KOPT-K1 (cell line): ENCODE measurements around the gene BRINP1.

ENCODE experiments used
- H3K27ac ChIP-seq: fragments of 200-600 bp; sonication (generic); 2 replicates; pipeline ENCODE4 v1.5.1; 2016; ENCODE audit warnings: antibody characterized with exemption, mild to moderate bottlenecking, low read depth, low read length; ENCODE audit not compliant: poor library complexity, severe bottlenecking
- H3K36me3 ChIP-seq: fragments of 200-600 bp; sonication (generic); 2 replicates; pipeline ENCODE4 v1.5.1; 2017; ENCODE audit warnings: antibody characterized with exemption, mild to moderate bottlenecking, low read length, moderate library complexity; ENCODE audit not compliant: insufficient read depth
- H3K9me3 ChIP-seq: fragments of 200-600 bp; sonication (generic); 2 replicates; pipeline ENCODE4 v1.5.1; 2017; ENCODE audit warnings: antibody characterized with exemption, low read length, mild to moderate bottlenecking; ENCODE audit not compliant: insufficient read depth, poor library complexity, severe bottlenecking

Gene BRINP1

GRCh38 chr9:119368681-119369581 is at the start of gene BRINP1:
Gene BRINP1, minus strand, starts transcription at chr9:119369435. Its CDS starts 56,080 bp downstream, at chr9:119313355.
- no peaks in the 10 kb centered on the region for H3K36me3 ChIP-seq
- no peak within 1 kb of the TSS for H3K27ac ChIP-seq
- H3K9me3 ChIP-seq: no peaks in the 10 kb centered on the region

- Histone ChIP-seq H3K9me3 (no peaks in the 10 kb centered on the region), H3K36me3 (no peaks in the 10 kb centered on the region), H3K27ac (no peak overlapping the region)
Measured at GRCh38 chr9:119418721-119419120, 49.5 kb upstream of the BRINP1 start.

GRCh38 chr9:119416793-119417192 is 47.6 kb upstream of the BRINP1 start:
- no peaks in the 10 kb centered on the region for H3K36me3 ChIP-seq
- H3K27ac ChIP-seq: no peak overlapping the region
- H3K9me3 ChIP-seq: no peaks in the 10 kb centered on the region

GRCh38 chr9:119412399-119412798 is 43.2 kb upstream of the BRINP1 start:
- Histone ChIP-seq H3K9me3 (no peaks in the 10 kb centered on the region), H3K36me3 (no peaks in the 10 kb centered on the region), H3K27ac (no peak overlapping the region)

GRCh38 chr9:119409552-119409951 is 40.3 kb upstream of the BRINP1 start:
- Histone ChIP-seq H3K36me3 (no peaks in the 10 kb centered on the region), H3K9me3 (no peaks in the 10 kb centered on the region), H3K27ac (no peak overlapping the region)

- no peak overlapping the region for H3K27ac ChIP-seq
- no peaks in the 10 kb centered on the region for H3K9me3 ChIP-seq
- no peaks in the 10 kb centered on the region for H3K36me3 ChIP-seq
Measured at GRCh38 chr9:119400606-119401005, 31.4 kb upstream of the BRINP1 start.

GRCh38 chr9:119398350-119398749 is 29.1 kb upstream of the BRINP1 start:
- Histone ChIP-seq H3K9me3 (no peaks in the 10 kb centered on the region), H3K36me3 (no peaks in the 10 kb centered on the region), H3K27ac (no peak overlapping the region)

- H3K36me3 ChIP-seq: no peaks in the 10 kb centered on the region
- no peak overlapping the region for H3K27ac ChIP-seq
- no peaks in the 10 kb centered on the region for H3K9me3 ChIP-seq
Measured at GRCh38 chr9:119391878-119392277, 22.6 kb upstream of the BRINP1 start.

- Histone ChIP-seq H3K36me3 (no peaks in the 10 kb centered on the region), H3K9me3 (no peaks in the 10 kb centered on the region), H3K27ac (no peak overlapping the region)
Measured at GRCh38 chr9:119375892-119376291, 6.7 kb upstream of the BRINP1 start.

- no peaks in the 10 kb centered on the region for H3K9me3 ChIP-seq
- H3K36me3 ChIP-seq: no peaks in the 10 kb centered on the region
- H3K27ac ChIP-seq: no peak overlapping the region
Measured at GRCh38 chr9:119372951-119373350, 3.7 kb upstream of the BRINP1 start.

GRCh38 chr9:119370816-119371215 is 1.6 kb upstream of the BRINP1 start:
- no peak overlapping the region for H3K27ac ChIP-seq
- H3K9me3 ChIP-seq: no peaks in the 10 kb centered on the region
- H3K36me3 ChIP-seq: no peaks in the 10 kb centered on the region

- H3K9me3 ChIP-seq: no peaks in the 10 kb centered on the region
- H3K27ac ChIP-seq: no peak overlapping the region
- H3K36me3 ChIP-seq: no peaks in the 10 kb centered on the region
Measured at GRCh38 chr9:119369680-119370366, 588 bp upstream of the BRINP1 start.

GRCh38 chr9:119368179-119368578 is 1.1 kb downstream of the BRINP1 start:
- H3K27ac ChIP-seq: no peak overlapping the region
- H3K36me3 ChIP-seq: no peaks in the 10 kb centered on the region
- H3K9me3 ChIP-seq: no peaks in the 10 kb centered on the region

GRCh38 chr9:119367683-119368075 is 1.6 kb downstream of the BRINP1 start:
- Histone ChIP-seq H3K27ac (no peak overlapping the region), H3K9me3 (no peaks in the 10 kb centered on the region), H3K36me3 (no peaks in the 10 kb centered on the region)

- Histone ChIP-seq H3K9me3 (no peaks in the 10 kb centered on the region), H3K27ac (no peak overlapping the region), H3K36me3 (no peaks in the 10 kb centered on the region)
Measured at GRCh38 chr9:119366909-119367682, 2.1 kb downstream of the BRINP1 start.
